Activated CD4-positive, alpha-beta T cell treated with anti-CD3 and anti-CD28 coated beads, Interleukin-2, amount 50 U/mL, for 48 hours (primary cell): Measurements from ENCODE around the gene BTBD16.

ENCODE experiments used
- DNase-seq, 2 experiments: peaks; one replicate each; pipeline ENCODE4 v3.0.0-alpha.2; 2020

BTBD16 gene

GRCh38 chr10:122323941-122324675, 53.0 kb downstream of the BTBD16 start:
- DNase-seq, result no peak

- DNase-seq, result no peak
Observed at GRCh38 chr10:122325235-122325634, 54.1 kb downstream of the BTBD16 start.

- DNase-seq, result no peak
Observed at GRCh38 chr10:122326385-122326784, 55.3 kb downstream of the BTBD16 start.

- DNase-seq, result no peak
Observed at GRCh38 chr10:122326806-122327205, 55.7 kb downstream of the BTBD16 start.

- DNase-seq, result no peak
Observed at GRCh38 chr10:122327237-122328206, 56.4 kb downstream of the BTBD16 start.

GRCh38 chr10:122328676-122329075, 57.6 kb downstream of the BTBD16 start:
- no peak for DNase-seq

- DNase-seq, result no peak
Observed at GRCh38 chr10:122329416-122329815, 58.3 kb downstream of the BTBD16 start.

GRCh38 chr10:122331100-122331499, 60.0 kb downstream of the BTBD16 start:
- DNase-seq, result no peak

- DNase-seq, result no peak
Observed at GRCh38 chr10:122331615-122332446, 60.7 kb downstream of the BTBD16 start.

GRCh38 chr10:122333037-122333436, 61.9 kb downstream of the BTBD16 start:
- peak; percentile 21 to 28 for DNase-seq

GRCh38 chr10:122336332-122336731, 65.2 kb downstream of the BTBD16 start:
- DNase-seq, result no peak

- DNase-seq, result no peak
Observed at GRCh38 chr10:122336961-122337360, 65.9 kb downstream of the BTBD16 start.

- DNase-seq, result no peak
Observed at GRCh38 chr10:122338609-122339441, 67.7 kb downstream of the BTBD16 start.

- no peak for DNase-seq
Observed at GRCh38 chr10:122341141-122341810, 70.2 kb downstream of the BTBD16 start.

GRCh38 chr10:122342293-122343134, 71.4 kb downstream of the BTBD16 start:
- peak; percentile 56 to 65 for DNase-seq

- DNase-seq, result no peak
Observed at GRCh38 chr10:122343135-122343800, 72.2 kb downstream of the BTBD16 start.

GRCh38 chr10:122343936-122344335, 72.8 kb downstream of the BTBD16 start:
- no peak for DNase-seq

GRCh38 chr10:122344741-122345258, 73.7 kb downstream of the BTBD16 start:
- no peak for DNase-seq

- DNase-seq, result no peak
Observed at GRCh38 chr10:122346326-122346950, 75.3 kb downstream of the BTBD16 start.
